AG09319 (cell line): ENCODE measurements around the gene TDRKH.

ENCODE experiments used
- DNase-seq: peaks from one replicate; pipeline ENCODE4 v3.0.0-alpha.2; 2010; ENCODE audit warnings: low read depth; ENCODE audit errors: extremely low read depth
- CTCF ChIP-seq: IDR thresholded peaks from 2 replicates; pipeline ENCODE4 v1.5.1; 2011; ENCODE audit warnings: low read depth, mild to moderate bottlenecking, inconsistent platforms, low read length, moderate library complexity

TDRKH gene

GRCh38 chr1:151814971-151815545, 24.8 kb upstream of the TDRKH start:
- no peak for DNase-seq
- TF ChIP-seq CTCF, result no peak

DNA sequence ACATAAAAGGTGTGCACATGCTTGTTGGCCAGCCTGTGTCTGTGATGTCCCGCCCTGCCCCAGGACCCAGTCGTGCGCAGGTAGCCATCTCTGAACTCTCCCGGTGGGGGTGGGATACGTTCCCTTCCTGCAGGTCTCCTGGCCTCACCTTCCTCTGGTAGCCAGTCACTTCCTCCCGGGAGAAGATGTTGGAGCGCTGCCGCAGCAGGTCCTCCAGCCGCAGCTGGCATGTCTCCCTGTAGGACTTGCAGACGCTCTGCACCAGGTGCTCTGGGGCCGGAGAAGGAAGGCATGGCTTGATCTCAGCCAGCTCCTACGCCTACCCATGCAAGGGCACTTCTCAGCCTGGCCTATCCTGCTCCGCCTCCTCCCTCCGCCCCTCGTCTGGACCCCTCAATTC, 24.1 kb upstream of the TDRKH start:
- no peak for TF ChIP-seq CTCF
- DNase-seq, result no peak

- no peak for TF ChIP-seq CTCF
Observed at GRCh38 chr1:151813271-151813977, 23.1 kb upstream of the TDRKH start.

GRCh38 chr1:151811181-151811580, 20.9 kb upstream of the TDRKH start:
- TF ChIP-seq CTCF, result no peak

More at GRCh38 chr1:151813271-151813977, 23.1 kb upstream of the TDRKH start:
- no peak for DNase-seq

DNA sequence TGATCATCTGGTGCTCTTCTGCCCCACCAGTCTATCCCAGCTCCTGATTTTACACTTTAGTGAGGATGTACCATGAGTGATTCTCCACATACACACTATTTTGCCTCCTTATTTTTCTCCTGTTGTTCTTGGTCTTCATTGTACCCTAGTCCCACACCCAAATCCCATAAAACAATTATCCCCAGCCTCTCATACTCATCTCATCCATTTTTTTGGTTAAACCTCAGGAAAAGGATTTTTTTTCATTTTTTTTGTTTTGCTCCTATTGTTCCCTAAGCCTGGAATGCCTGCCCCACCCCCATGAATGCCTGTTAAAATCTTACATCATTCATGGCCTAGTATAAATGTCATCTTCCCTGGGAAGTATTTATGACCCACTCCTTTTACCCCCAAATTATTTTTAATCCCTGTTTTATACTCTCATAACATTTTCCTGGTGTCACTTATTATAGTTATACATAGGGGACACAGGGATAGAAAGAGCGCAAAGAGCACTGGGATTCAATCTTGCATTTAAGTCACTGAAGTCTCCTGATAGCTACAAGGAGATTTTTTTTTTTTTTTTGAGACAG, 19.8 kb upstream of the TDRKH start:
- DNase-seq, result no peak
- TF ChIP-seq CTCF, result no peak

More at GRCh38 chr1:151811181-151811580, 20.9 kb upstream of the TDRKH start:
- no peak for DNase-seq

DNA sequence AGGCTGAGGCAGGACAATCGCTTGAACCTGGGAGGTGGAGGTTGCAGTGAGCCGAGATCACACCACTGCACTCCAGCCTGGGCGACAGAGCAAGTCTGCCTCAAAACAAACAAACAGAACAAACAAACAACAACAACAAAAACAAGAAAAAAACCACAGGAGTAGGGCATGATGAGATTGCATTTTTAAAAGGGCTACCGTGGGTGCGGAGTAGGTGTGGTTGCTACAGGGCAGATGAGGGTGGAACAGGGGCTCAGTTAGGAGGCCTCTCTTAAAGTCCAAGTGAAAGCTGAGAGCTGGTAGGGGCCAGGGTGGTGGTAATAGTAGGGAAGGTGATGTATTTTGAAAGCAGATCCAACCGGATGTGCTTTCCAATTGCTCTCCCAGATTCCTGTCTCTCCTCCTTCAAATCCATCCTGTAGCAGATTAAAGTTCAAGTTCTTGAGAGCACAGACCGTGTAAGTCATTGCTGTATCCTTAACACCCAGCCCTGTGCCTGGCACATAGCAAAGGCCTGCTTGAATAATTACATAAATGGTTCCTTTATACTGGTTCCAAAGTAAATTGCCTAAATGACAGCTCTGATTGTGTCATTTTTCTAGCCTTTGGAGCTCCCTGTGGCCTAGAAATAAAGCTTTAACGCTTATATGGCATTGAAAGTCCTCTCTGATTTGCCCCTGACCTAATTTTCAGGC, 19.1 kb upstream of the TDRKH start:
- no peak for TF ChIP-seq CTCF
- no peak for DNase-seq

DNA sequence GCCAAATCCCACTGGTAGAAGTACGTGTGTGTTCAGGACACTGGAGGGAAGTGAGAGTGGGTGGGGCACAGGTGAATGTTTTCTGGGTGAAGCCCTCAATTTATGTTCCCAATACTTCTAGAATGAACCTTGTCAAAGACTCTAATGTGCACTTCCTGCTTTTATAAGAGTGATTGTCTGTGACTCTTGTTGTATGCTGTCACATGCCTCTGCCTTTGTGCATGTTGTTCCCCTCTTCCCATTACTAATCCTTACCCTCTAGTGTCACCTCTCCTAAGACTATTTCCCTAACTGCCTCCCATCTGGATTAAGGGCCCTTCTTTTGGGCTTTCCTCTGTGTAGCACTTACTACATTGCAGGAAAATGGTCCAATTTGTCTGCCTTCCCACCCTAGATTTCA, 17.5 kb upstream of the TDRKH start:
- TF ChIP-seq CTCF, result no peak
- no peak for DNase-seq
